RWPE2 (cell line): ENCODE measurements around the gene ETV4.
A peak's percentile ranks its signal among the peaks of the same experiment; 100 is the strongest.

Experiments used
- ATAC-seq: fragments of 200-7000 bp; cut with Tn5 transposase; 3 replicates; pipeline ENCODE4 v1.9.1; 2021; ENCODE audit warnings: low read depth
- DNase-seq: peaks from one replicate; pipeline ENCODE4 v3.0.0-alpha.2; 2020; ENCODE audit warnings: low spot score
- H3K27ac ChIP-seq: fragments of 450-650 bp; 2 replicates; pipeline ENCODE4 v1.5.1; 2017; ENCODE audit warnings: mild to moderate bottlenecking; ENCODE audit not compliant: poor library complexity, severe bottlenecking
- H3K27me3 ChIP-seq: fragments of 250-450 bp; sonication (Bioruptor Pico); 2 replicates; pipeline ENCODE4 v1.5.1; 2021; ENCODE audit warnings: mild to moderate bottlenecking, moderate library complexity; ENCODE audit not compliant: insufficient read depth, poor library complexity, severe bottlenecking
- H3K36me3 ChIP-seq: fragments of 250-450 bp; sonication (Bioruptor Pico); 2 replicates; pipeline ENCODE4 v1.5.1; 2020; ENCODE audit warnings: low read depth, mild to moderate bottlenecking, moderate library complexity
- H3K4me1 ChIP-seq: fragments of 250-450 bp; sonication (Bioruptor Pico); 2 replicates; pipeline ENCODE4 v1.5.1; 2021; ENCODE audit warnings: mild to moderate bottlenecking, moderate library complexity; ENCODE audit not compliant: insufficient read depth, poor library complexity, severe bottlenecking
- H3K4me3 ChIP-seq: fragments of 250-450 bp; sonication (Bioruptor Pico); 2 replicates; pipeline ENCODE4 v1.5.1; 2021; ENCODE audit warnings: mild to moderate bottlenecking, moderate library complexity; ENCODE audit not compliant: severe bottlenecking
- H3K9me3 ChIP-seq: fragments of 250-450 bp; sonication (Bioruptor Pico); 2 replicates; pipeline ENCODE4 v1.5.1; 2021; ENCODE audit warnings: mild to moderate bottlenecking, moderate library complexity; ENCODE audit not compliant: severe bottlenecking
- CTCF ChIP-seq: fragments of 450-650 bp; IDR thresholded peaks from one replicate; pipeline ENCODE4 v1.5.1; 2017; ENCODE audit warnings: mild to moderate bottlenecking, moderate library complexity; ENCODE audit not compliant: poor library complexity, severe bottlenecking

The ETV4 gene

GRCh38 chr17:43540821-43541674 lies 5.1 kb downstream of the ETV4 start:
- Histone ChIP-seq H3K4me1 (peaks cover 25% of the 10 kb centered on the region), H3K4me3 (no peak overlapping the region), H3K9me3 (no peaks in the 10 kb centered on the region), H3K27me3 (no peaks in the 10 kb centered on the region), H3K27ac (no peak overlapping the region), H3K36me3 (peaks cover 8% of the 10 kb centered on the region; the same call in 1 of the 2 replicates)
- TF ChIP-seq CTCF, result no peak
- DNase-seq (no peak), ATAC-seq (no peak)

- DNase-seq (no peak), ATAC-seq (peak; percentile 83)
- Histone ChIP-seq H3K27ac (peak overlapping the region; percentile 49), H3K4me1 (peaks cover 14% of the 10 kb centered on the region), H3K4me3 (no peak overlapping the region), H3K36me3 (peaks cover 14% of the 10 kb centered on the region), H3K27me3 (no peaks in the 10 kb centered on the region), H3K9me3 (no peaks in the 10 kb centered on the region)
- no peak for TF ChIP-seq CTCF
Measured at GRCh38 chr17:43536236-43536992, 9.7 kb downstream of the ETV4 start.

GRCh38 chr17:43534909-43535308 lies 11.2 kb downstream of the ETV4 start:
- ATAC-seq (no peak), DNase-seq (no peak)
- H3K27me3 ChIP-seq, result no peaks in the 10 kb centered on the region
- H3K4me1 ChIP-seq, result peaks cover 29% of the 10 kb centered on the region
- H3K9me3 ChIP-seq, result no peaks in the 10 kb centered on the region
- H3K27ac ChIP-seq, result peak overlapping the region; percentile 49
- TF ChIP-seq CTCF, result no peak
- no peak overlapping the region for H3K4me3 ChIP-seq
- H3K36me3 ChIP-seq, result peaks cover 10% of the 10 kb centered on the region

- H3K27me3 ChIP-seq, result no peaks in the 10 kb centered on the region
- peaks cover 17% of the 10 kb centered on the region for H3K36me3 ChIP-seq
- H3K4me1 ChIP-seq, result peaks cover 31% of the 10 kb centered on the region
- TF ChIP-seq CTCF, result no peak
- no peaks in the 10 kb centered on the region for H3K9me3 ChIP-seq
- H3K27ac ChIP-seq, result no peak overlapping the region
- ATAC-seq (no peak), DNase-seq (no peak)
- H3K4me3 ChIP-seq, result no peak overlapping the region
Measured at GRCh38 chr17:43533699-43534098, 12.4 kb downstream of the ETV4 start.
